IgD-negative memory B cell (primary cell): ENCODE measurements around the gene SYVN1. TPM values are rescaled to one million over a fixed set of nuclear protein-coding genes. Genes with fewer than 3 reads are reported as not detected.
A peak's percentile ranks its signal among the peaks of the same experiment; 100 is the strongest.

ENCODE experiments used
- H3K27ac Mint-ChIP-seq, 3 donors: one replicate each; pipeline ENCODE4 v1.8.0; 2020 to 2022; ENCODE audit warnings: mild to moderate bottlenecking in 3 of 3, mixed read lengths in 3 of 3, moderate library complexity in 1 of 3
- H3K27me3 Mint-ChIP-seq: one replicate; pipeline ENCODE4 v1.8.0; 2021; ENCODE audit warnings: mixed read lengths
- H3K36me3 Mint-ChIP-seq: one replicate; pipeline ENCODE4 v1.8.0; 2020; ENCODE audit warnings: mild to moderate bottlenecking, mixed read lengths
- H3K4me1 Mint-ChIP-seq, 3 donors: one replicate each; pipeline ENCODE4 v1.8.0; 2020 to 2022; ENCODE audit warnings: mixed read lengths in 3 of 3, mild to moderate bottlenecking in 1 of 3
- H3K4me3 Mint-ChIP-seq, 4 donors: one replicate each; pipeline ENCODE4 v1.8.0; 2020 to 2022; ENCODE audit warnings: mild to moderate bottlenecking in 4 of 4, mixed read lengths in 4 of 4, moderate library complexity in 3 of 4
- H3K9me3 Mint-ChIP-seq, 3 donors: one replicate each; pipeline ENCODE4 v1.8.0; 2020 to 2021; ENCODE audit warnings: mixed read lengths in 3 of 3, mild to moderate bottlenecking in 1 of 3
- polyA plus RNA-seq: library from polyadenylated mRNA; unstranded; fragments of 300-500 nt; fragmentation: Illumina TruSeq; gene quantifications from one replicate; pipeline ENCODE4 v1.2.3, GENCODE V29; 2021

SYVN1 gene
- polyA plus RNA-seq, 1 donor from 2014 or later, result 61.2 TPM

GRCh38 chr11:65115361-65116082 lies 18.8 kb downstream of the SYVN1 start:
- H3K27ac Mint-ChIP-seq, result peak overlapping the region in 2 of 3 donors; percentile 31 to 90
- H3K9me3 Mint-ChIP-seq, result no peaks in the 10 kb centered on the region
- peaks cover 22 to 36% (median 23%) of the 10 kb centered on the region in 3 donors for H3K4me1 Mint-ChIP-seq
- H3K36me3 Mint-ChIP-seq, result peaks cover 3% of the 10 kb centered on the region
- H3K27me3 Mint-ChIP-seq, result no peaks in the 10 kb centered on the region
- H3K4me3 Mint-ChIP-seq, result peak overlapping the region in 3 of 4 donors; percentile 9 to 86 (median 63)

- Mint-ChIP-seq H3K36me3 (peaks cover 3% of the 10 kb centered on the region), H3K4me3 (peak overlapping the region in 3 of 4 donors; percentile 33 to 86 (median 44)), H3K27me3 (no peaks in the 10 kb centered on the region), H3K9me3 (no peaks in the 10 kb centered on the region), H3K27ac (peak overlapping the region in 1 of 3 donors; percentile 90), H3K4me1 (peaks cover 23 to 37% (median 25%) of the 10 kb centered on the region in 3 donors)
Measured at GRCh38 chr11:65114538-65115171, 19.7 kb downstream of the SYVN1 start.

DNA sequence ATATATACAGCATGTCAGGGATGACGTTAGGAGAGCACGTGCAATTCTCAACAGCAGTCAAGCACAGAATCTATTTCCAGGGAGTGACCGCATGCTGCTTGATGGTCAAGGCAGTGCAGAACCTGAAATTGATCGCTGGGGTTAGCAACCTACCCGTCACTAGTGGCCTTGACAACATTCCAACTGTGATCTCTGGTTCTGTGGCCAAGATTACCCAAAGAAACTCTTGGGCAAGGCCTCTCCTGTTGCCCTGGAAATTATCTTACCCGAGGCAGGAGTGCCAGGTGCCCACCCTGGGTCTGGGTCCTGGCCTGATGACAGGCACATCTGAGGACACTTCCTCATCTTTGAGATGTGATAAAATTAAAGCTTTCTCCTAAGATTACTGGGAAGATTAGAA lies 20.5 kb downstream of the SYVN1 start:
- Mint-ChIP-seq H3K27me3 (no peaks in the 10 kb centered on the region), H3K4me3 (peak overlapping the region in 2 of 4 donors; percentile 86 to 95), H3K36me3 (peaks cover 1% of the 10 kb centered on the region), H3K4me1 (peaks cover 23 to 34% (median 25%) of the 10 kb centered on the region in 3 donors), H3K27ac (peak overlapping the region in 1 of 3 donors; percentile 90), H3K9me3 (no peaks in the 10 kb centered on the region)

GRCh38 chr11:65113361-65113756 lies 21.0 kb downstream of the SYVN1 start:
- H3K9me3 Mint-ChIP-seq, result no peaks in the 10 kb centered on the region
- no peaks in the 10 kb centered on the region for H3K27me3 Mint-ChIP-seq
- peak overlapping the region; percentile 84 to 95 (median 90) for H3K4me3 Mint-ChIP-seq
- peaks cover 1% of the 10 kb centered on the region for H3K36me3 Mint-ChIP-seq
- peaks cover 23 to 29% (median 23%) of the 10 kb centered on the region in 3 donors for H3K4me1 Mint-ChIP-seq
- H3K27ac Mint-ChIP-seq, result peak overlapping the region; percentile 69 to 90 (median 84)

GRCh38 chr11:65112546-65113360 lies 21.6 kb downstream of the SYVN1 start:
- Mint-ChIP-seq H3K4me1 (peaks cover 19 to 26% (median 23%) of the 10 kb centered on the region in 3 donors), H3K27ac (peak overlapping the region; percentile 69 to 90 (median 84)), H3K9me3 (no peaks in the 10 kb centered on the region), H3K27me3 (no peaks in the 10 kb centered on the region), H3K36me3 (no peaks in the 10 kb centered on the region), H3K4me3 (peak overlapping the region; percentile 84 to 95 (median 90))

DNA sequence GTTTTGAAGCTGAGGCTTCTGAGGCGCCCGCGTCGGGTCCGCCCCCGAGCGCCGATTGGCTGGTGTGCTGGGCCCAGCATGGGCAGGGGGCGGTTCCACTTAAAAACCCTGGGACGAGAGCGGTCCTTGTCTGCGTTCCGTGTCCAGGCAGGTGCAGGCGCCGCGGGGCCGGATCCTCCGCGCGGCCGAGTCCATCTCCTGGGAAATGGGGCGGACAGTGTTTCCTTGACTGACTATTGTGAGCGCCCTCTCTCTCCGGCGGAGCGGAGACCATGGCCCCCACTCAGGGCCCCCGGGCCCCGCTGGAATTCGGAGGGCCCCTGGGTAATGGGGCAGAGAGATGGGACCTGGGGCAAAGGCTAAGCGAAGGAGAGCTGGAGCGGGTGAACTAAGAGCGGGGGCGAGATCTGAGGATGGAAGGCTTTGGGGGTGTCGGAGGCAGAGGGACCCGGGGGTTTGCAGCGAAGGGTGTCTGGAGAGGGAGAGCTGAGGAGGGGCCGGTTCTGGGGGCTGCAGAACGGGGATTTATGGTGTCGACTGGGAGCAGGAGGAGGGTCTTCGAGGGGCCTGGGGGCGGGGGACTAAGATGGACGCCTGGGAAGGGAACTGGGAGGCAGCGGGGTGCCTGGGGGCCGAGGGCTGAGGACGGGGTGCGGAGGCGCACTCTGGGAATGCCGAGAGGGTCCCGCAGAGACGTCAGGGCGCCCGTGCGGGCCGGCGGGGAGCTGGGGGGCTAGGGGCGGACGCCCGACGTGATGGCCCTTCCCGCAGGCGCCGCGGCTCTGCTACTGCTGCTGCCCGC lies 22.4 kb downstream of the SYVN1 start, which contains the start of gene TM7SF2:
Gene TM7SF2 (plus strand): TSS at position 129 of the 802 bp plus-strand sequence. CDS start 144 bp downstream, at position 273.
- Mint-ChIP-seq H3K4me1 (peaks cover 16 to 26% (median 23%) of the 10 kb centered on the region in 3 donors), H3K27ac (peak within 1 kb of the TSS; percentile 94 to 97 (median 94)), H3K36me3 (no peaks in the 10 kb centered on the region), H3K27me3 (no peaks in the 10 kb centered on the region), H3K9me3 (no peaks in the 10 kb centered on the region), H3K4me3 (peak within 1 kb of the TSS; percentile 84 to 95 (median 90))

DNA sequence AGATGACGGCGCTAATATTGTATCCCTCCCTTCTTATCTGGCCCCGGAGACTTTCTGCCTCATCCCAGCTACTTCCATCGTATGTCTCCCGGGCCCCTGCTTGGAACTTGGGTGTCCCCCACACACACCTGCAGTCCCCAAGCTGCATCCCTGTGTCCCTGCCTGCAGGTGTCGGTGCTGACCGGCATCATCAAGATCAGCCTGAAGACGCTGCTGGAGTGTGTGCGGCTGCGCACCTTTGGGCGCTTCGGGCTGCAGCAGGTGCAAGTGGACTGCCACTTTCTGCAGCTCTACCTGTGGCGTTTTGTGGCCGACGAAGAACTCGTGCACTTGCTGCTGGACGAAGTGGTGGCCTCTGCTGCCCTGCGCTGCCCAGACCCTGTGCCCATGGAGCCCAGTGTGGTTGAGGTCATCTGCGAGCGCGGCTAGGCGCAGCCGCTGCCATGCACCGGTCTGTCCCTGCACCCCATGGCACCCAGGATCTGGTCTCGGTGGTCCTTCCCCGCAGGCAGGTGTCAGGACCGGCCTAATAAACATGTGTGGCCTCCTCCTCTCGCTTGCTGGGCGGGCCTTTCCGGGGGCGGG lies 23.1 kb downstream of the SYVN1 start:
- H3K4me1 Mint-ChIP-seq, result peaks cover 16 to 26% (median 21%) of the 10 kb centered on the region in 3 donors

DNA sequence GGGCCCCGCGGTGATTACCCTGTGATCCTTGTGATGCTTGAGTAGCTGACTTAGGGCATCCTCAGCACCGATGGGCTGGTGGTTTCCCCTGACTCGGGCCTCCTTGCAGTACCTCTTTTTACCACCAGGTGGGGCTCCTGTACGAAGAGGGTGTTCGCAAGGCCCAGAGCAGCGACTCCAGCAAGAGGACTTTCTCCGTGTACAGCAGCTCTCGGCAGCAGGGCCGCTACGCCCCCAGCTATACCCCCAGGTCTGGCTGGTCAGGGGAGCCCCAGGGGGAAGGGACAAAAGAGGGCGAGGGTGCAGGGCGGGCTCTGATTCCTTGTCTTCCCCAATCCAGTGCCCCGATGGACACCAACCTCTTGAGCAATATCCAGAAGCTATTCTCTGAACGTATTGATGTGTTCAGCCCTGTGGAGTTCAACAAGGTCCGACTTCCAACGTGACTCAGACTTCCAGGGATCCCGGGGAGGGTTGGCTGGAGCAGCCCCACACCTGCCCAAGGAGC lies 23.9 kb downstream of the SYVN1 start:
- peaks cover 3% of the 10 kb centered on the region for H3K36me3 Mint-ChIP-seq
- peak overlapping the region; percentile 94 to 97 (median 94) for H3K27ac Mint-ChIP-seq
- H3K4me1 Mint-ChIP-seq, result peaks cover 16 to 27% (median 21%) of the 10 kb centered on the region in 3 donors
- H3K9me3 Mint-ChIP-seq, result no peaks in the 10 kb centered on the region
- H3K4me3 Mint-ChIP-seq, result peak overlapping the region in 3 of 4 donors; percentile 60 to 86 (median 68)
- no peaks in the 10 kb centered on the region for H3K27me3 Mint-ChIP-seq

More for the DNA sequence above, 23.1 kb downstream of the SYVN1 start:
- peak overlapping the region; percentile 84 to 97 (median 94) for H3K27ac Mint-ChIP-seq
- peak overlapping the region; percentile 84 to 95 (median 90) for H3K4me3 Mint-ChIP-seq
- no peaks in the 10 kb centered on the region for H3K27me3 Mint-ChIP-seq
- peaks cover 3% of the 10 kb centered on the region for H3K36me3 Mint-ChIP-seq
- H3K9me3 Mint-ChIP-seq, result no peaks in the 10 kb centered on the region

DNA sequence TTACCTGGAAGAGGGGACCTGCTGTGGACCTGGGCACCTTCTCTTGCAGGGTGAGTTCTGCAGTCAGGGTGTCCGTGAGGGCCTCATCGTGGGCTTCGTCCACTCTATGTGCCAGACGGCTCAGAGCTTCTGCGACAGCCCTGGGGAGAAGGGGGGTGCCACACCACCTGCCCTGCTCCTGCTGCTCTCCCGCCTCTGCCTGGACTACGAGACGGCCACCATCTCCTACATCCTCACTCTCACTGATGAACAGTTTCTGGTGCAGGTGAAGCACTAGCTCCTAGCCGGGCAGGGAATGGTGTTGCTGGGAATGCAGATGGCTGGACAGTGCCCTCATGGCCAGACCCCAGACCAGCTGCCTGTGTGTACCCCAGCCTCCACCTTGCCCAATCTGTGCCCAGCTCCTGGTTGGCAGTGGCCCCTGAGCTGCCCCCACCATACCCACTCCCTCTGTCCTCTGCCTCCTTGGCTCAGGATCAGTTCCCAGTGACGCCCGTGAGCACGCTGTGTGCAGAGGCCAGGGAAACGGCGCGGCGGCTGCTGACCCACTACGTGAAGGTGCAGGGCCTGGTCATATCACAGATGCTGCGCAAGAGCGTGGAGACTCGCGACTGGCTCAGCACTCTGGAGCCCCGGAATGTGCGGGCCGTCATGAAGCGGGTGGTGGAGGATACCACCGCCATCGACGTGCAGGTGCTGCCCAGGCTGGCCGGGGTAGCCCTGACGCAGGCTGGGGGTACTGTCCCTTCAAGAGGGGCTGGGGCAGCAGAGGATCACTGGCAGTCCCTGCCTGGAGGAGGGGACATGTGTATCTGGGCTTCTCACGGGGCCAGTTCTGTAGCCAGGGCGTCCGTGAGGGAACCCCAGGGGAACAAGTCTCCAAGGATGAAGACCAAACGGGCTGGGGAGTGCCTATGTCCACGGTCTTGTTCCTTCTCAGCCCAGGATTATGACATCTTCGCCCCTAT lies 24.8 kb downstream of the SYVN1 start:
- H3K36me3 Mint-ChIP-seq, result peaks cover 3% of the 10 kb centered on the region
- peak overlapping the region in 1 of 4 donors; percentile 86 for H3K4me3 Mint-ChIP-seq
- H3K4me1 Mint-ChIP-seq, result peaks cover 16 to 29% (median 21%) of the 10 kb centered on the region in 3 donors
- no peaks in the 10 kb centered on the region for H3K27me3 Mint-ChIP-seq
- H3K9me3 Mint-ChIP-seq, result no peaks in the 10 kb centered on the region
- H3K27ac Mint-ChIP-seq, result peak overlapping the region in 1 of 3 donors; percentile 97

GRCh38 chr11:65108469-65109123 lies 25.7 kb downstream of the SYVN1 start:
- Mint-ChIP-seq H3K4me3 (no peak overlapping the region), H3K4me1 (peaks cover 17 to 28% (median 17%) of the 10 kb centered on the region in 3 donors), H3K27ac (no peak overlapping the region), H3K27me3 (no peaks in the 10 kb centered on the region), H3K9me3 (no peaks in the 10 kb centered on the region), H3K36me3 (peaks cover 3% of the 10 kb centered on the region)

DNA sequence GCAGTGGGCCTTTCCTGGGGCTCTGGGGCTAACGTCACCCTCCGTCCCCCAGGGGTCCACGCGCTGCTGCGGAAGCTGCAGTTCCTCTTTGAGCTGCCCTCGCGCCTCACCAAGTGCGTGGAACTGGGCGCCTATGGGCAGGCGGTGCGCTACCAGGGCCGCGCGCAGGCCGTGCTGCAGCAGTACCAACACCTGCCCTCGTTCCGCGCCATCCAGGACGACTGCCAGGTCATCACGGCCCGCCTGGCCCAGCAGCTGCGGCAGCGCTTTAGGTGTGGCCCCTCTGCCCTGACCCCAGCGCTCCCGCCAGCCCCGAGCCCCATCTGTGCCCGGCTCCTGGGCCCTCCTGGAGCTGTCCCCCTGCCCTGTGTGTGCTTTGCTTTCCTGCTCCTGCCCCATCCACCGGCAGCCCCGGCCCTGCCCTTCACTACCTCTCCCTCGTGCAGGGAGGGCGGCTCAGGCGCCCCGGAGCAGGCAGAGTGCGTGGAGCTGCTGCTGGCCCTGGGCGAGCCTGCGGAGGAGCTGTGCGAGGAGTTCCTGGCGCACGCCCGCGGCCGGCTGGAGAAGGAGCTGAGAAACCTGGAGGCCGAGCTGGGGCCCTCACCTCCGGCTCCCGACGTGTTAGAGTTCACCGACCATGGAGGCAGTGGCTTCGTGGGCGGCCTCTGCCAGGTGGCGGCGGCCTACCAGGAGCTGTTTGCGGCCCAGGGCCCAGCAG lies 26.4 kb downstream of the SYVN1 start:
- Mint-ChIP-seq H3K27me3 (no peaks in the 10 kb centered on the region), H3K36me3 (peaks cover 3% of the 10 kb centered on the region), H3K4me3 (no peak overlapping the region), H3K9me3 (no peaks in the 10 kb centered on the region), H3K4me1 (peaks cover 11 to 24% (median 18%) of the 10 kb centered on the region in 3 donors), H3K27ac (no peak overlapping the region)

DNA sequence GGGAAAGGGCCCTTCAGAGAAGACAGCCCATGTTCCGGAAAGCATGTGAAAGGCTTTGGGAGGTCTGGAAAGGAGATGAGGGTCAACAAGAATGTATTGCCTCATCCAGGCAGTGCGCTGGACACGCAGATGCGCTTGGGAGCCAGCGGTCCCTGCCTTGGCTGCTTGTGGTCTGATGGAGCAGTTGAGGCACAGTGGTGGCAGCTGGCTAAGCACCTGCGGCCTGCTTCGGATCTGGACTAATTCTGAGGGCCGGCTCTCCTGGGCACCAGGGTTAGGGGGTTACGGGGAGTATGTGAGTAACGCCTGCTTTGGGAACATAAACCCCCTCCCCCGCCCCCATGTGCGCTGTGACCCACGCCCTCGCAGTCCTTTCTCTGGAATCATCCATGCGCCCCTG lies 27.2 kb downstream of the SYVN1 start:
- H3K36me3 Mint-ChIP-seq, result peaks cover 3% of the 10 kb centered on the region
- H3K27ac Mint-ChIP-seq, result no peak overlapping the region
- no peaks in the 10 kb centered on the region for H3K9me3 Mint-ChIP-seq
- no peak overlapping the region for H3K4me3 Mint-ChIP-seq
- H3K4me1 Mint-ChIP-seq, result peaks cover 11 to 24% (median 18%) of the 10 kb centered on the region in 3 donors
- no peaks in the 10 kb centered on the region for H3K27me3 Mint-ChIP-seq
